AG09319 (cell line): Measurements from ENCODE around the gene PAPOLB.

Experiments used
- DNase-seq: peaks from one replicate; pipeline ENCODE4 v3.0.0-alpha.2; 2010; ENCODE audit warnings: low read depth; ENCODE audit errors: extremely low read depth
- CTCF ChIP-seq: IDR thresholded peaks from 2 replicates; pipeline ENCODE4 v1.5.1; 2011; ENCODE audit warnings: low read depth, mild to moderate bottlenecking, inconsistent platforms, low read length, moderate library complexity

Gene PAPOLB

GRCh38 chr7:4815121-4815520 is 46.7 kb downstream of the PAPOLB start:
- TF ChIP-seq CTCF = no peak
- no peak for DNase-seq

- no peak for TF ChIP-seq CTCF
- no peak for DNase-seq
These were observed 47.4 kb downstream of the PAPOLB start for GRCh38 chr7:4814433-4814832.

- DNase-seq = no peak
- TF ChIP-seq CTCF = no peak
These were observed 52.2 kb downstream of the PAPOLB start for GRCh38 chr7:4809666-4810065.

GRCh38 chr7:4809091-4809591 is 52.7 kb downstream of the PAPOLB start:
- TF ChIP-seq CTCF = no peak
- DNase-seq = no peak

- DNase-seq = no peak
- no peak for TF ChIP-seq CTCF
These were observed 53.3 kb downstream of the PAPOLB start for GRCh38 chr7:4808565-4808964.

GRCh38 chr7:4808026-4808425 is 53.8 kb downstream of the PAPOLB start:
- DNase-seq = no peak
- no peak for TF ChIP-seq CTCF
